HG02610 (cell line): ENCODE results near the gene CIAO2B.
A peak's percentile ranks its signal among the peaks of the same experiment; 100 is the strongest.
"Not testable (repeated sequence)": the region's sequence is repeated elsewhere in the genome, so short reads cannot be mapped to it uniquely, and the experiment has no call there.

Experiments
- ATAC-seq: cut with Tn5 transposase; IDR thresholded peaks from one replicate; pipeline ENCODE4 v1.9.1; 2021; ENCODE audit warnings: mild to moderate bottlenecking, moderate library complexity; ENCODE audit not compliant: unreplicated experiment

The CIAO2B gene

GRCh38 chr16:66905633-66906539, 28.3 kb downstream of the CIAO2B start:
- no peak for ATAC-seq

DNA sequence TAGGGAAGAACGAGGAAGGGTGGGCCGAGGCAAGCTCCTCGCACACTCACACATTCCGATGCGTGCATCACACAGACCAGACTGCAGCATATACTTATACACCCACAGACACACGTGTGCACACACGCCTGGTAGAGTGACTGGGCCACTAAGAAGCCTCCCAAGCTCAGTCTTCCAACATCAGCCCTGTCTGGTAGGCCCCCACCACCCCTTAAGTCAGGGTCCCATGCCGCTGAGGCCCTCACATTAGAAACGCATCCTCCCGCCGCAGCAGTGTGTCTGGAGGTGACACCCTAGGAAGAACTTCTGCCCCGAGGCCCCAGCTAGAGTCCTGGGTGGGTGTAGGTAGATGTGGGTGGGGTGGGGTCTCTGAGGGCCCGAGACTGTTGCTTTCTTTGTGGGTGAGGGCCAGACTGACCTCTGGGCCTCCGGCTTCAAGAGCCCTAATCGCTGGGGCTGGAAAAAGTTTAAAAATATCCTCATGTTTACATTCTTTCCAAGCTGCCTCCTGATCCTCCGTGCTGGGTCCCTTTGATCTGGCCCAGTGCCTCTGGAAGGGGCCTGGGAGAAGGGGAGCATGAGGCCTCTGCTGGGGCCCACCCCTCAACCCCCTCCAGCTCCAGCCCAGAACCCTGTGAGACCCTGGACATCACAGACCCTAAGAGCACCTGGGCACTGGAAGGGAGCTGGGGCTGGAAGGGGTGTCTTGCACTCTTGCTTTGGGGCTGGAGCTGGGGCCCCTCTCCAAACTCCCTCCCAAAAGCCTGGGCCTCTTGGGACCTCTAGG, 29.2 kb downstream of the CIAO2B start:
- no peak for ATAC-seq

DNA sequence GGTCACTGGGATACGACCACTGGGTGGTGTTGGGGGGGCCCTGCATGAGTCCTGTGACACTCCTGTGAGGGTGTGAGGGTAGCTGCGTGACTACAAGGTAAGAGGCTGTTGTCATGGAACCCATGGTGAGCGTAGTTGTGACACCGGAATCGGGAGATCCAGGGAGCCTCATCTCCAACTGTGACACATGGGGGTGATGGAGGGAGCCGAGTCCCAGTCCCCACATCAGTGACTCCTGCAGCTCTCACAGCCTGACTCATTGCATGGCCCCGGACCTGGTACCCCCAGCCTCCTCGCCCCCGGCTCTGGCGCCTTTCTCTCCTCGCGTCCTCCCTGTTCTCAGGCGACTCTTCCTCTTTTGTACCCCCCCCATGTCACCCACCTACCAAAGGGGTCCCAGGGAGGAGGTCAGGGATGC, 29.8 kb downstream of the CIAO2B start:
- no peak for ATAC-seq

DNA sequence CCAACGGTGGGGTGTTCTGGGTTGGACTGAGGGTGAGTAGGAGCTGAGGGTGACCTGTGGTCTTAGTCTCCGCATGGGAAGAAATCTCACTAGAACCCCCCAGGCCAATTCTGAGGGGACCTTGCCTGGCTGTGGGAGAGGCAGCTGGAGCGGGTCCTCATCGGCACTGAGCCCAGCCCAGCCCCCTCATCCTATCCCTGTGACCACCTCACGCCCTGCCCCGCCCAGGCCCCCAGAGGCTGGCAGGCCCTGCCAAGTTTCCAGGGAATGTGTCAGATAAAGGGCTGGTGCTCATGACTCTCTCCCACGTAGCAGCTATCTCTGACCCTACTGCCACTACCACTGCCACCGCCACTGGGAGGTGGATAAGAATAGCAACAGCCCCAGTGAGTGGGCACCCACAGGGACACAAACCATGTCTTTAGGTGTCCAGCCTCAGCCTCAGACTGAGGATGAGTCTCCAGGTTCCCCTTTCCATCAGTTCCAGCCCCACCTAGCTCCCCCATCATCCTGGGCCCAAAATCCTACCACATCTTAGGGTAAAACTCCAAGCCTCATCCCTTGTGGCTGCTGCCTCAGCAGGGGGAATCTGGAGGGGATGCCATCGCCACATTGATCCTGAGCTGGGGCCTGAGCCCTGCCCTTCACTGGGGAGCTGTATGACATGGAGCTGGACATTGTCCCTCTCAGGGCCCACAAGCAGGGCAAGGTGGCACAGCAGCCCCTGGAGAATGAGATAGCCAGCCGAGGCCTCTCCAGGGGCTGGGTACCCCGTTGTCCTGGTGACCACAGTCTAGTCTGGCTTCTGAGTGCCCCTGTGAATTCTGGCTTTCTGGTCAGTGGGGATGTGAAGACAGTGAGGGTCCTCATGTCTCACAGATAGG, 30.4 kb downstream of the CIAO2B start:
- no peak for ATAC-seq

GRCh38 chr16:66902648-66903543, 31.3 kb downstream of the CIAO2B start:
- ATAC-seq: no peak

DNA sequence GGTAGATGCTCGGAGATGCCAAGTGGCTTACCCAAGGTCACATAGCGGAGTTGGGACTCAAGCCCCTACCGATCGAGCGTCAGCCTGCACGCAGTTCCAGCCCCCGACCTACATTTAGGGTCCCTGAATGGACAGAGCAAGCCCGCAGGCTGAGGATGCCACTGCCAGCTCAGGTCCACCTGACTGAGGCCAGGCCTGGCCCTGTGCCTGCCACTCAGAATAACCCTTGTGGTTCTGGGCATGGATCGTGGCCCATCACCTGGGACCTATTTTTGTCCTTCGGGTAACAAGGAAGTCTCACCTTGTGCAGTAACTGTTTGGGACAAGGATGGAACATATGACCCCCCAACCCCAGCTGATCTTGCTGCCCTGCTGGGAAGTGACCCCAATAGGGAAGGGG, 32.6 kb downstream of the CIAO2B start:
- ATAC-seq: no peak

DNA sequence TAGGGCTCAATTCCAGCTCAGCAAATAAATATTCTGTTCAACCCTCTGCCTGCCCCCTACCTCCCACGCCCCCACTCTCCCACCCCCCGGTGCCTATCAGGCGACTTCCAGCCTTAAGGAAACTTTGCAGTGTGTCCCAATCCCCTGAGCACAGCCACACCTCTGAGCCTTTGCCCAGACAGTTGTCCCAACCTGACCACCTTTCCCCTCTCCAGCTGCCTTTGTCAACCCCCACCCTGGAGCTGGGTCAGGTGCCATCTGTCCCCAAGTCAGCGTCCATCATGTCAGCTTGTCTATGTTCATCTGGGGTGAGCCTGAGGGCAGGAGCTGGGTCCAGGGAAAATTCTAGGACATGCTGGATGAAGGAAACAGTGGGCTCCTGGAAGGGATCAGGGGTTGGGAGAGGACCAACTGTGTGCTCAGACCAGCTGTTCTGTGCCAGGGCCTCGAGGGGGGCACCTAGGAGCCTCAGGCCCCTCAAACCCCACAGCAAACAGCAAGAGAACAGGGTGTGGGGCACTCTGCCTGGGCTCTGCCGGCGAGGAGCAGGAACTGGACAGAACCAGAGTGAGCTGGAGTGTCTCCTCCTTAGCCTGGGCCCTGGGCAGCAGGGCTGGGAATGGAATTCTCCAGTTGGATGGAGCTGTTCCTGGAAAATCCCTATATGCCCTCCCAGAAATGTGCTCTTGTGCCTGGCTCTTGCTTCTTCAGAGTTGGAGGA, 33.3 kb downstream of the CIAO2B start:
- no peak for ATAC-seq

DNA sequence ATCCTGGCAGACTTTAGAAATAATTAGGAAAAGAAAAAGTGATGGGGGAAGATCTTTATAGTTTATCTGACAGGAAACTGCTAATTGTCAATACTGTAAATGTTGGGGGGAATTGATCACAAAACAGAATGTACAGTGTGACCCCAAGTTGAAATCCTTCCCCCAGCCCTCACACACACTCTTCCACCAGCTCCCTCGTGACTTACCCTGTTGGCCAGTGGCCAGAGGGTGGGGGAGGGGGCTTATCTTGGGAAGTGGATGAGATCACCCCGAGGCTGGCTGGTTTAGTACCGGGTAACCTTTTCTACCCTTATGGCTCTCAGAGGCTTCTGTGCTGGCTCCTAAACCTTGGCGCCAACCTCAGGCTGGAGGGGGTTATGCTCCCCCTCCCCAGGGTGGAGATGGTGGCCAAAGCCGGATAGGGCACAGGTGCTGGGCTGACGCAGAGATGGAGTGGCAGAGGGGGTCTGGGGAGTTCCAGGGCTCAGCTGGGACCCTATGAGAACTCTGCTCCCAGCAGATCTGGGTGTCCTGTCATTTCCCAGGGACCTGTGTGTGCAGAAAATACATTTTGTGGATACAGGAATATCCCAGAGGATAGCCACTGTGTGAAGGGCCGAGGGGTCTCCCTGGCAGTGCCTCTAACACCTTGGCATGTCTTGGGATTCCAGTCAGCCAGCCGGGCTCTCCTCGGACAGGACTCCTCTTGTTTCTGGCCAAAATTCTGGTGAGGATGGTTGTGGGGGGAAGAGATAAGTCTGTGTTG, 34.1 kb downstream of the CIAO2B start:
- no peak for ATAC-seq

DNA sequence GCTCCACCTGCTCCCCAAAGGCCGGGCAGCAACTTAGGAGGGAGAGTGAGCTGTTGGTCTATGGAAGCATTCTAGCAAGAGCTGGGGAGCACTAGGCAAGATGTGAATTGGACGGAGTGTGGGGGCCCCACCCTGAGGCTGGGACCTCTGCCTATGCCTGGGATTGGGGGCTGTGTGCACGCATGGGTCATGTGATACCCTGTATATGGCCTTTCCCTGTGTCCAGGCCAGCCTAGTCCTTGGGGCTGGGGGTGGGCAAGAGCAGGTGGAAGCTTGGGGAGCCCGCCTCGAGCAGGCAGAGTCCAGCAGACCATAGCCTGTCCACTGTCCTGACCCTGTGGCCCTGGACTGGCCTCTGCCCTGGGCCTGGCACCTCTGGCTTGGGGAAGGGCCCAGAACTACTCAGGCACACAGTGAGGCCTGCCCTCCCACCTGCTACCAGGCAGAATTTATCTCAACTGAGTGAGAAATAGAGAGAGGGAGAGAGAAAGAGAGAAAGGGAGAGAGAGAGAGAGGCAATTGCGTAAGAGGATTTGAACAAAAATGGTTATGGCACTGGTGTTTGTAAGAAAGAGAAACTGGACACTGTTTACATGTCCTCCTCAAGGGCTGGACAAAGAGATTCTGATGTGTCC, 34.8 kb downstream of the CIAO2B start:
- ATAC-seq: no peak

GRCh38 chr16:66898933-66899309, 35.3 kb downstream of the CIAO2B start:
- ATAC-seq: no peak

- no peak for ATAC-seq
Measured at GRCh38 chr16:66898207-66898606, 36.0 kb downstream of the CIAO2B start.

- not testable (repeated sequence) for ATAC-seq
Measured at GRCh38 chr16:66896682-66897081, 37.5 kb downstream of the CIAO2B start.

DNA sequence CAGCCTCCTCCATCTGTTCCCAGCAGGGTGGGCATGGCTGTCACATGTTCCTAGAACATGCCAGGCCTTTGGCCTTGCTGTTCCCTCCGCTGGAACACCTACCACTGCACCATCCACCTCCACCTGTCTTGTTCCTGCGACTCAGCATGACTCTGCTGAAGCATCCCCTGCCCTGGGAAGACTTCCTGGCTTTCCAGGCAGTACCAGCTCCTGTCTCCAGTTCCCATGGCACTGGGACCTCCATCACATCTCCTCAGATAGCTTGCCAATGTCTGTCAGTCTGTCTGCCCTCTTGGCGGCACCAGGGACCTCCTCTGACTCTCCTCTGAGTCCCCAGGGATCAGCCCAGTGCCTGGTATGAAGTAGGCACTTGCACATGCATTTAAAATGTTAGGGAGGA, 38.2 kb downstream of the CIAO2B start:
- no peak for ATAC-seq

- ATAC-seq: no peak
Measured at GRCh38 chr16:66895689-66895979, 38.6 kb downstream of the CIAO2B start.

DNA sequence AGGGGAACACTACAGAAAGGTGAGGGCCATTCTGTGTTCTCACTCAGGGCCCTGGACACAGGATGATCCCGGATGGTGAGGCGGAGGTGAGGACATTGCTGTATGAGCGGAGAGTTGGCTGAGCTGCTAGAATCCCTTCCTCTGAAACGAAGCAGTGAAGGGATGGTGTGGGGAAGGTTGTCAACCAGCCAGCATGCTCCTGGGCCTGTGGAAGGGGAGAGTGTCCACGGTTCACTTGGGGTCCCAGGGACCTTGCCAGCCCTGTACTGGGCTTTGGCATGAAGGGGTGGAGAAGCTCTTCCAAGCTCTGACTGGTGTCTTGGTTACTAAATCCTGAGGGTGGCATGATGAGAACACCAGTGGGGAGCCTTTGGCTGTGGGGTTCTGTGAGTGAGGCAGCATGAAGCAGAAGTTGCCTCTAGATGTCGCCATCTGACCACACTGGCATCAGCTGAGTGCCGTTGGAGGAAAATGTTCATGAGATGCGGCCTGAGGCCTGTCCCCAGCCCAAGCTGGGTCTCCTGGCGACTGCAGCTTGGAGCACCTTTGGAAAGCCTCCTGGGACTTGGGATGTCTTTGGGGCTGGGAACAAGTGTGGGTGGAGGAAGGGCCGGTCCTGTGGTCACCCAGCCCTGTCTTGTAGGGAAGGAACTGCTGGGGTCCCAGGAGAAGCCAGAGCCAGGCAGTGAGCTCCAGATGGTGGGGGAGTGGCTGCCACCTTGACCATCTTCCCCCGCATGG, 39.1 kb downstream of the CIAO2B start:
- ATAC-seq: peak; percentile 65

GRCh38 chr16:66894055-66894454, 40.1 kb downstream of the CIAO2B start:
- no peak for ATAC-seq

- ATAC-seq: no peak
Measured at GRCh38 chr16:66891797-66892196, 42.4 kb downstream of the CIAO2B start.

- no peak for ATAC-seq
Measured at GRCh38 chr16:66891360-66891759, 42.8 kb downstream of the CIAO2B start.
